ENCODE data around the gene LPAR1.
"Not testable (repeated sequence)": the region's sequence is repeated elsewhere in the genome, so short reads cannot be mapped to it uniquely, and the experiment has no call there.

The LPAR1 gene, protein sequence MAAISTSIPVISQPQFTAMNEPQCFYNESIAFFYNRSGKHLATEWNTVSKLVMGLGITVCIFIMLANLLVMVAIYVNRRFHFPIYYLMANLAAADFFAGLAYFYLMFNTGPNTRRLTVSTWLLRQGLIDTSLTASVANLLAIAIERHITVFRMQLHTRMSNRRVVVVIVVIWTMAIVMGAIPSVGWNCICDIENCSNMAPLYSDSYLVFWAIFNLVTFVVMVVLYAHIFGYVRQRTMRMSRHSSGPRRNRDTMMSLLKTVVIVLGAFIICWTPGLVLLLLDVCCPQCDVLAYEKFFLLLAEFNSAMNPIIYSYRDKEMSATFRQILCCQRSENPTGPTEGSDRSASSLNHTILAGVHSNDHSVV

GRCh38 chr9:111038331-111039230 lies at the start of gene LPAR1:
LPAR1 (minus strand) TSS chr9:111038470; CDS start chr9:110972117, 66,353 bp downstream.
- in situ Hi-C loops (cut with MboI; ENCODE audit: low sequenced_read_pairs) = no loop called here

- in situ Hi-C loops (cut with MboI; ENCODE audit: low sequenced_read_pairs) = no loop called here
Measured at GRCh38 chr9:111078391-111079038, 40.2 kb upstream of the LPAR1 start.

- in situ Hi-C loops (cut with MboI; ENCODE audit: low sequenced_read_pairs) = no loop called here
Measured at GRCh38 chr9:111076519-111076918, 38.2 kb upstream of the LPAR1 start.

GRCh38 chr9:111076042-111076441 lies 37.8 kb upstream of the LPAR1 start:
- in situ Hi-C loops (cut with MboI; ENCODE audit: low sequenced_read_pairs) = no loop called here

- in situ Hi-C loops (cut with MboI; ENCODE audit: low sequenced_read_pairs) = no loop called here
Measured at GRCh38 chr9:111074395-111074794, 36.1 kb upstream of the LPAR1 start.

- in situ Hi-C loops (cut with MboI; ENCODE audit: low sequenced_read_pairs) = no loop called here
Measured at GRCh38 chr9:111069183-111069582, 30.9 kb upstream of the LPAR1 start.

DNA sequence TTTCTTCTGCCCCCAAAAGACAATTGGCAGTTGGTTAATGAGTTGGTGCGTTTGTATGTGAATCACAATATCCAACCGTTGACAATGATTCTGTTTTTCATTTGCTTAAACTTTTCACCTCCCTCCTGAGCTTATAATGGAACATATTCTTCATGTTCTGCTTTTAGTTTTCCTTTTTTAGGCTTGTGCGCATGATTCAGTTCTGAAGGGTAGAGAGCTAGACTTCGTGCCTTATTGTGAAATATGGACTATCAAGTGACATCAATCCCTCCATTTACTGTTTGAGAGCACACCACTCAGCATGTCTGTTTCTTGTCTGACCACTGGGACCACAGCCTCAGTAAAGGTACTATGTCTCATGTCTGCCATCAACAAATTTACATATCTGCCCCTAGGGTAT lies 30.5 kb upstream of the LPAR1 start:
- in situ Hi-C loops (cut with MboI; ENCODE audit: low sequenced_read_pairs) = no loop called here

DNA sequence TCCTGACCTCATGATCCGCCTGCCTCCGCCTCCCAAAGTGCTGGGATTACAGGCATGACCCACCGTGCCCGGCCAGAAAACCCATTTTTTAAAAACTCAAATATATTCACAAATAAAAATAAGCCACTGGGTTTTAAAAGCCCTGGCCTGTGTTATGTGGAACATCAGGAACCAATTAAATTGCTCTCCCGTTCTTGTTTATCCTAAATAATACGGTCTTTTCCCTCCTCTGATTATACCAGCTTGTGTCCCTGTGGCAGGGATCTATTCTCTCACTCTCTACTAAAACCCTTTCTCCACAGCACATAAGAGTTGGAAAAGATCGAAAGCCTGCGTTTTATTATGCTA lies 30.1 kb upstream of the LPAR1 start:
- in situ Hi-C loops (cut with MboI; ENCODE audit: low sequenced_read_pairs) = no loop called here

- in situ Hi-C loops (cut with MboI; ENCODE audit: low sequenced_read_pairs) = no loop called here
Measured at GRCh38 chr9:111066468-111066867, 28.2 kb upstream of the LPAR1 start.

DNA sequence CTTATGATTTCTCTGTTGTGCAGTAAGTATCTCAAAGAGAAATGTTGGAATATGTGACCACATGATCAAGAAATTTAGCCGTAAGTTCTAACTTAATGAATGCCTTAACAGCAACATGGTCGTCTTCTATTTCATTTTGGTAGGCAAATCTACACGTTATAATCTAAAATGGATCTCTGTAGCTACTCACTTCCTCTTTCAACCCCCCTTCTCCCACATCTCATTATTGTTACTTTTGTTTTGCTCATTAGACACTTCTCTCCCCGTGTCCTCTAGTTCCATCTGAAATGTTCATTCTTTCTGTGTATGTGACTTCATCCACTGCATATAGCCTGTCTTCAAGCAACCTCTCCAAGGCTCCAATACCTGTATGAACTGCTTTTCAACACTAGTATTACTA lies 27.1 kb upstream of the LPAR1 start:
- in situ Hi-C loops (cut with MboI; ENCODE audit: low sequenced_read_pairs) = no loop called here

- in situ Hi-C loops (cut with MboI; ENCODE audit: low sequenced_read_pairs) = no loop called here
Measured at GRCh38 chr9:111064160-111064837, 26.0 kb upstream of the LPAR1 start.

- in situ Hi-C loops (cut with MboI; ENCODE audit: low sequenced_read_pairs) = no loop called here
Measured at GRCh38 chr9:111063332-111063731, 25.1 kb upstream of the LPAR1 start.

- in situ Hi-C loops (cut with MboI; ENCODE audit: low sequenced_read_pairs) = no loop called here
Measured at GRCh38 chr9:111058166-111058565, 19.9 kb upstream of the LPAR1 start.

DNA sequence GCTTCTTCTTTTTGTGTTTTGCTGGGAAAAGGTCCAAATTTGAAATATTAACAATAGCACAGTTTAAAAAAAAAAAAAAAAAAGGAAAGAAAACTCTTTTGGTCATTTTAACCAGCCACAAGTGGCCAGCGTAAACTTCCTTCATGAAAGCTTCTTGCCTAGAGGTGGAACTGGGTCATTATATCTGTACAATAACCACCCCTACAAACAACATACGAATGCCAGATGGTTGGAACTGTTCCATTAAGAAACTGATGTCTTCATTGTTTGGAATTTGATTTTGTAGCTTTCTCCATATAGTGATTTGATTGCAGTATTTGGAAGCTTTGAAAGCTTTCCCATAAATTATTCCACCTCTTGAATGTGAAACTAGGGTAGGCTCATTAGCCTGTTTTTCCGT lies 18.3 kb upstream of the LPAR1 start:
- in situ Hi-C loops (cut with MboI; ENCODE audit: low sequenced_read_pairs) = no loop called here

- in situ Hi-C loops (cut with MboI; ENCODE audit: low sequenced_read_pairs) = no loop called here
Measured at GRCh38 chr9:111052791-111053190, 14.5 kb upstream of the LPAR1 start.

- in situ Hi-C loops (cut with MboI; ENCODE audit: low sequenced_read_pairs) = no loop called here
Measured at GRCh38 chr9:111051400-111051799, 13.1 kb upstream of the LPAR1 start.

GRCh38 chr9:111050819-111051218 lies 12.5 kb upstream of the LPAR1 start:
- in situ Hi-C loops (cut with MboI; ENCODE audit: low sequenced_read_pairs) = no loop called here

- in situ Hi-C loops (cut with MboI; ENCODE audit: low sequenced_read_pairs) = not testable (repeated sequence)
Measured at GRCh38 chr9:111047287-111047686, 9.0 kb upstream of the LPAR1 start.

- in situ Hi-C loops (cut with MboI; ENCODE audit: low sequenced_read_pairs) = no loop called here
Measured at GRCh38 chr9:111041902-111042301, 3.6 kb upstream of the LPAR1 start.

DNA sequence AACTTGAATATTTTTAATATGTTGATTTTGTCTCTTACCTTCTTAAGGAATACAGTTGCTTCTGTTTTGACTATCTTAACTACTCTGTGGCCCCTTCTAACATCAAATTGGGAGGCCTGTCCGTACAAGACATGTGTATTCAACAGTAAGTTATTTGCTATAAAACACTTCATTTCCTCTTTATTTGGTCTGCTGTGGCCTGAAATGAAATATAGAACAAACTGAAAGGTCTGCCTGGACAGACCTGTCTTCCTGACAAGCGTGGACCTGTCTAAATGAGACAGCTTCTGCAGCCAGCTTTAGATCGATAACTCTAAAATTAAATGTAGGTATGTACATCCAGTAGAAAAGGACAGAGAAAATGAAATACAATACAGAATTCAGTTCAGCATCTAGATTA lies 2.2 kb upstream of the LPAR1 start:
- in situ Hi-C loops (cut with MboI; ENCODE audit: low sequenced_read_pairs) = no loop called here
